ENCODE measurements around the gene GRM7. TPM values are rescaled to one million over a fixed set of nuclear protein-coding genes. Genes with fewer than 3 reads are reported as not detected.

The GRM7 gene
- polyA plus RNA-seq, 3 donors = not detected

DNA sequence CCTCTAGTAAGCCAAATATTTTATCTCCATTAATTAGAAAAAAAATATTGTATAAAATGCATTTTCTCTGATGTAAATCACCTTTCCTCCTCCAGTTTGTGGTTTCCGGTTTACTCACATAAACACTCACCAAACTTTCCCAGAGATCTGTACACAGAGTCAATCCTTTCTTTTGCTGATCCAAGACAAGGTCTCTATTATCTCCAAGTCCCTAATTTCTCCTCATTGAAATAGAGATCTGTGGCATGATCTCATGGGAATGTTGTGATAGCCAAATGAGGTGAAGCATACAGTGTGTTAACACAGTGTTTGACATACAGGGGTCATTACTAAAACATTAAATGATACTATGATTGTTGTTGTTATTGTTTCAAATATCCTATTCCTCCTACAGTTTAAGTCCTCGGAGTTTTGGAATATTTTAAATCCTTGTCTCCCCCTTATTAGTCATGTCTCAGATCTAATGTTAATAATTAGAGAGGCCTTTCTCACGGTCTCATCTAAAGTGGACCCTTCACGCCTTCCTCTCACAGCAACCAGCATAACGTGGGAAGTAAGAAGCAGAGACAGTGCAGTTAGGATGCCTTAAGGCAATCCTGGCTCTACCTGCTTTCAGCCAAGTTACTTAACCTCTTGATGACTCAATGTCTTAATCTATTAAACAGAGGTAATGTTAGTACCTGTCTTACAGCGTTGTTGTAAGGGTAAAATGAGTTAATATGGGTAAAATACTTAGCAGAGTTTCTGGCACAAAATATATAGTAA lies 333.3 kb downstream of the GRM7 start:
- DNase-seq = no peak
- no peaks in the 10 kb centered on the region for H3K36me3 Mint-ChIP-seq
- 80% methylated on average over 1 of the region's 6 CpGs for WGBS (ENCODE audit: insufficient coverage)
- Histone ChIP-seq H3K4me2 (replicated peaks; ENCODE audit: extremely low read depth, low read length, poor library complexity, severe bottlenecking) (no peak overlapping the region), H4K20me1 (ENCODE audit: insufficient read depth, low read length) (no peaks in the 10 kb centered on the region), H3K4me1 (ENCODE audit: control insufficient read depth in 1 of 2, insufficient read depth in 2 of 2, low read length in 2 of 2) (no peaks in the 10 kb centered on the region), H3K27ac (ENCODE audit: low read depth in 1 of 2, low read length in 2 of 2) (no peak overlapping the region), H3K79me2 (ENCODE audit: insufficient read depth, low read length) (no peaks in the 10 kb centered on the region), H3K9ac (ENCODE audit: insufficient read depth, low read length, poor library complexity, severe bottlenecking) (no peak overlapping the region), H3K4me3 (replicated peaks in 1 of 3; ENCODE audit: low read depth in 2 of 3, low read length in 3 of 3) (no peak overlapping the region), H3K36me3 (replicated peaks in 1 of 2; ENCODE audit: control insufficient read depth in 1 of 2, insufficient read depth in 2 of 2, low read length in 2 of 2) (no peaks in the 10 kb centered on the region), H2AFZ (ENCODE audit: insufficient read depth, low read depth, low read length, poor library complexity, severe bottlenecking) (no peak overlapping the region), H3K9me3 (replicated peaks in 1 of 2; ENCODE audit: control insufficient read depth in 1 of 2, insufficient read depth in 1 of 2, low read length in 2 of 2) (no peaks in the 10 kb centered on the region), H3K27me3 (ENCODE audit: control insufficient read depth in 2 of 2, insufficient read depth in 2 of 2, low read length in 2 of 2) (no peaks in the 10 kb centered on the region)
- H3K4me1 Mint-ChIP-seq = no peaks in the 10 kb centered on the region
- H3K4me3 Mint-ChIP-seq = no peak overlapping the region
- intact Hi-C loops (cut with micrococcal nuclease) = no loop called here
- no peaks in the 10 kb centered on the region for H3K27me3 Mint-ChIP-seq (ENCODE audit: low read depth in 3 of 3)
- no peak overlapping the region for H3K27ac Mint-ChIP-seq
- TF ChIP-seq, protein P1, sequence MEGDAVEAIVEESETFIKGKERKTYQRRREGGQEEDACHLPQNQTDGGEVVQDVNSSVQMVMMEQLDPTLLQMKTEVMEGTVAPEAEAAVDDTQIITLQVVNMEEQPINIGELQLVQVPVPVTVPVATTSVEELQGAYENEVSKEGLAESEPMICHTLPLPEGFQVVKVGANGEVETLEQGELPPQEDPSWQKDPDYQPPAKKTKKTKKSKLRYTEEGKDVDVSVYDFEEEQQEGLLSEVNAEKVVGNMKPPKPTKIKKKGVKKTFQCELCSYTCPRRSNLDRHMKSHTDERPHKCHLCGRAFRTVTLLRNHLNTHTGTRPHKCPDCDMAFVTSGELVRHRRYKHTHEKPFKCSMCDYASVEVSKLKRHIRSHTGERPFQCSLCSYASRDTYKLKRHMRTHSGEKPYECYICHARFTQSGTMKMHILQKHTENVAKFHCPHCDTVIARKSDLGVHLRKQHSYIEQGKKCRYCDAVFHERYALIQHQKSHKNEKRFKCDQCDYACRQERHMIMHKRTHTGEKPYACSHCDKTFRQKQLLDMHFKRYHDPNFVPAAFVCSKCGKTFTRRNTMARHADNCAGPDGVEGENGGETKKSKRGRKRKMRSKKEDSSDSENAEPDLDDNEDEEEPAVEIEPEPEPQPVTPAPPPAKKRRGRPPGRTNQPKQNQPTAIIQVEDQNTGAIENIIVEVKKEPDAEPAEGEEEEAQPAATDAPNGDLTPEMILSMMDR (IDR thresholded peaks at IDR 0.05) = no peak
- H3K9me3 Mint-ChIP-seq = peaks cover 0 to 6% (median 2%) of the 10 kb centered on the region in 7 donors

DNA sequence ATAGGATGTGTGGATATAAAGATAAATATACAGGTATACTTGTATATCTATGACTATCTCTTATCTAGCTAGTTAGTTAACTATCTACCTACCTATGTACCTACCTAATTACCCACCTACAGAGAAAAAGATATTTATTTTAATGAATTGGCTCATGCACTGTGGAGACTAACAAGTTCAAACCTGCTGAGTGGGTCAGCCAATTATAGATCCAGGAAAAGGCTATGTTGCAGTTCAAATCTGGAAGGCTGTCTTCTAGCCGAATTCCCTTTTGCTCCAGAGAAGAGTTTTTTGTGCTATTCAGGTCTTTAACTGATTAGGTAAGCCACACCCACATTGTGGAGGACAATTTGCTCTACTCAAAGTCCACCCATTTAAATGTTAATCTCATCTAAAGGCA lies 335.0 kb downstream of the GRM7 start:
- Mint-ChIP-seq H3K36me3 (no peaks in the 10 kb centered on the region), H3K27me3 (ENCODE audit: low read depth in 3 of 3) (no peaks in the 10 kb centered on the region), H3K9me3 (peaks cover 2 to 10% (median 3%) of the 10 kb centered on the region in 7 donors), H3K27ac (no peak overlapping the region), H3K4me3 (no peak overlapping the region), H3K4me1 (no peaks in the 10 kb centered on the region)
- Histone ChIP-seq H3K9ac (ENCODE audit: insufficient read depth, low read length, poor library complexity, severe bottlenecking) (no peak overlapping the region), H3K4me2 (replicated peaks; ENCODE audit: extremely low read depth, low read length, poor library complexity, severe bottlenecking) (no peak overlapping the region), H3K36me3 (replicated peaks in 1 of 2; ENCODE audit: control insufficient read depth in 1 of 2, insufficient read depth in 2 of 2, low read length in 2 of 2) (no peaks in the 10 kb centered on the region), H2AFZ (ENCODE audit: insufficient read depth, low read depth, low read length, poor library complexity, severe bottlenecking) (no peak overlapping the region), H3K4me3 (replicated peaks in 1 of 3; ENCODE audit: low read depth in 2 of 3, low read length in 3 of 3) (no peak overlapping the region), H3K27me3 (ENCODE audit: control insufficient read depth in 2 of 2, insufficient read depth in 2 of 2, low read length in 2 of 2) (no peaks in the 10 kb centered on the region), H3K9me3 (replicated peaks in 1 of 2; ENCODE audit: control insufficient read depth in 1 of 2, insufficient read depth in 1 of 2, low read length in 2 of 2) (no peaks in the 10 kb centered on the region), H3K79me2 (ENCODE audit: insufficient read depth, low read length) (no peaks in the 10 kb centered on the region), H4K20me1 (ENCODE audit: insufficient read depth, low read length) (no peaks in the 10 kb centered on the region), H3K27ac (ENCODE audit: low read depth in 1 of 2, low read length in 2 of 2) (no peak overlapping the region), H3K4me1 (ENCODE audit: control insufficient read depth in 1 of 2, insufficient read depth in 2 of 2, low read length in 2 of 2) (no peaks in the 10 kb centered on the region)
- WGBS (ENCODE audit: insufficient coverage) = no CpG with 5 or more reads among the region's 1 CpG
- TF ChIP-seq, protein P1 (IDR thresholded peaks at IDR 0.05) = no peak
- intact Hi-C loops (cut with micrococcal nuclease) = no loop called here
- DNase-seq = no peak

Measured in CD14-positive monocyte (primary cell).